ENCODE measurements around the gene RNF13. TPM values are rescaled to one million over a fixed set of nuclear protein-coding genes. Genes with fewer than 3 reads are reported as not detected.
A peak's percentile ranks its signal among the peaks of the same experiment; 100 is the strongest.

RNF13 gene
- total RNA-seq, 2 donors from 2014 or later = 21.3 to 32.7 TPM

- Histone ChIP-seq H3K27me3 (ENCODE audit: control insufficient read depth, insufficient read depth, low read length, poor library complexity, severe bottlenecking) (no peaks in the 10 kb centered on the region), H3K4me3 (ENCODE audit: low read length) (no peak overlapping the region), H3K9ac (ENCODE audit: extremely low read depth, low read length, poor library complexity, severe bottlenecking) (no peak overlapping the region), H3K36me3 (ENCODE audit: control insufficient read depth, insufficient read depth, low read length) (no peaks in the 10 kb centered on the region), H3K9me3 (ENCODE audit: control insufficient read depth, low read length) (peaks cover 2% of the 10 kb centered on the region), H3K4me1 (ENCODE audit: control insufficient read depth, insufficient read depth, low read length) (peaks cover under 1% of the 10 kb centered on the region), H3K27ac (ENCODE audit: low read depth, low read length) (no peak overlapping the region)
- Mint-ChIP-seq H3K27me3 (ENCODE audit: insufficient read depth) (no peaks in the 10 kb centered on the region), H3K4me3 (no peak overlapping the region), H3K4me1 (peaks cover 2% of the 10 kb centered on the region), H3K36me3 (ENCODE audit: low read depth) (no peaks in the 10 kb centered on the region), H3K9me3 (peaks cover 4% of the 10 kb centered on the region), H3K27ac (no peak overlapping the region)
- DNase-seq = no peak
- no peak for TF ChIP-seq CTCF (conservative IDR thresholded peaks at IDR 0.05)
These were observed 187.6 kb downstream of the RNF13 start for GRCh38 chr3:150000641-150001040.

- Mint-ChIP-seq H3K4me1 (peaks cover 10% of the 10 kb centered on the region), H3K36me3 (ENCODE audit: low read depth) (no peaks in the 10 kb centered on the region), H3K27me3 (ENCODE audit: insufficient read depth) (no peaks in the 10 kb centered on the region), H3K4me3 (no peak overlapping the region), H3K27ac (no peak overlapping the region), H3K9me3 (no peaks in the 10 kb centered on the region)
- Histone ChIP-seq H3K4me3 (ENCODE audit: low read length) (peak overlapping the region; percentile 14), H3K9ac (ENCODE audit: extremely low read depth, low read length, poor library complexity, severe bottlenecking) (no peak overlapping the region), H3K36me3 (ENCODE audit: control insufficient read depth, insufficient read depth, low read length) (no peaks in the 10 kb centered on the region), H3K27ac (ENCODE audit: low read depth, low read length) (no peak overlapping the region), H3K27me3 (ENCODE audit: control insufficient read depth, insufficient read depth, low read length, poor library complexity, severe bottlenecking) (no peaks in the 10 kb centered on the region), H3K4me1 (ENCODE audit: control insufficient read depth, insufficient read depth, low read length) (peaks cover 5% of the 10 kb centered on the region), H3K9me3 (ENCODE audit: control insufficient read depth, low read length) (no peaks in the 10 kb centered on the region)
- WGBS, 2 experiments (ENCODE audit: insufficient coverage in 1 of 2, insufficient read length in 1 of 2) = 89 to 100% methylated on average over 1 to 4 of the region's 4 CpGs
- no peak for DNase-seq
- TF ChIP-seq CTCF (conservative IDR thresholded peaks at IDR 0.05) = no peak
These were observed 192.5 kb downstream of the RNF13 start for GRCh38 chr3:150005243-150006112.

- Mint-ChIP-seq H3K27ac (no peak overlapping the region), H3K9me3 (no peaks in the 10 kb centered on the region), H3K4me1 (peaks cover 10% of the 10 kb centered on the region), H3K36me3 (ENCODE audit: low read depth) (no peaks in the 10 kb centered on the region), H3K27me3 (ENCODE audit: insufficient read depth) (no peaks in the 10 kb centered on the region), H3K4me3 (no peak overlapping the region)
- TF ChIP-seq CTCF (conservative IDR thresholded peaks at IDR 0.05) = no peak
- H3K27me3 ChIP-seq (ENCODE audit: control insufficient read depth, insufficient read depth, low read length, poor library complexity, severe bottlenecking) = no peaks in the 10 kb centered on the region
- H3K4me1 ChIP-seq (ENCODE audit: control insufficient read depth, insufficient read depth, low read length) = peaks cover 5% of the 10 kb centered on the region
- no peak overlapping the region for H3K9ac ChIP-seq (ENCODE audit: extremely low read depth, low read length, poor library complexity, severe bottlenecking)
- no peaks in the 10 kb centered on the region for H3K36me3 ChIP-seq (ENCODE audit: control insufficient read depth, insufficient read depth, low read length)
- no peak overlapping the region for H3K27ac ChIP-seq (ENCODE audit: low read depth, low read length)
- DNase-seq = no peak
- no peak overlapping the region for H3K4me3 ChIP-seq (ENCODE audit: low read length)
- no peaks in the 10 kb centered on the region for H3K9me3 ChIP-seq (ENCODE audit: control insufficient read depth, low read length)
These were observed 193.8 kb downstream of the RNF13 start for GRCh38 chr3:150006794-150007193.

Other genes with a start within 250 kb of the RNF13 start
- gene WWTR1, start 155.2 kb upstream of the RNF13 start, total RNA-seq = 10 to 100 TPM; 17.3 to 18.5 TPM
- gene COMMD2, start 60.7 kb upstream of the RNF13 start, total RNA-seq = 10 to 100 TPM; 65.3 to 77.0 TPM
- not detected for gene ANKUB1, start 20.7 kb upstream of the RNF13 start, total RNA-seq
- 100 to 1,000 TPM; 144 to 157 TPM for gene PFN2, start 157.7 kb downstream of the RNF13 start, total RNA-seq